HG03457 (cell line): ENCODE data around the gene ANKRD63.

Source experiments
- ATAC-seq: cut with Tn5 transposase; IDR thresholded peaks from one replicate; pipeline ENCODE4 v1.9.1; 2021; ENCODE audit warnings: moderate number of reproducible peaks; ENCODE audit not compliant: unreplicated experiment

Gene ANKRD63

GRCh38 chr15:40313531-40314398 lies 30.9 kb upstream of the ANKRD63 start:
- ATAC-seq: no peak

GRCh38 chr15:40312370-40313158 lies 29.7 kb upstream of the ANKRD63 start:
- no peak for ATAC-seq

- no peak for ATAC-seq
These were observed 28.1 kb upstream of the ANKRD63 start for GRCh38 chr15:40310993-40311392.

GRCh38 chr15:40310001-40310959 lies 27.4 kb upstream of the ANKRD63 start:
- no peak for ATAC-seq

- ATAC-seq: no peak
These were observed 26.5 kb upstream of the ANKRD63 start for GRCh38 chr15:40309344-40309862.

GRCh38 chr15:40307421-40308211 lies 24.8 kb upstream of the ANKRD63 start, which contains the start of gene PLCB2:
Gene PLCB2, minus strand, starts transcription at chr15:40307935. Its CDS starts 263 bp downstream, at chr15:40307672.
- no peak for ATAC-seq

- no peak for ATAC-seq
These were observed 24.0 kb upstream of the ANKRD63 start for GRCh38 chr15:40306908-40307307.

- no peak for ATAC-seq
These were observed 23.5 kb upstream of the ANKRD63 start for GRCh38 chr15:40306371-40306770.

GRCh38 chr15:40305281-40305680 lies 22.4 kb upstream of the ANKRD63 start:
- ATAC-seq: no peak

- no peak for ATAC-seq
These were observed 20.7 kb upstream of the ANKRD63 start for GRCh38 chr15:40303576-40303975.

GRCh38 chr15:40302981-40303380 lies 20.1 kb upstream of the ANKRD63 start:
- no peak for ATAC-seq

GRCh38 chr15:40302288-40302886 lies 19.5 kb upstream of the ANKRD63 start:
- ATAC-seq: no peak

- no peak for ATAC-seq
These were observed 18.8 kb upstream of the ANKRD63 start for GRCh38 chr15:40301467-40302179.

- no peak for ATAC-seq
These were observed 17.9 kb upstream of the ANKRD63 start for GRCh38 chr15:40300771-40301170.

GRCh38 chr15:40300367-40300766 lies 17.5 kb upstream of the ANKRD63 start:
- ATAC-seq: no peak

- no peak for ATAC-seq
These were observed 15.5 kb upstream of the ANKRD63 start for GRCh38 chr15:40298216-40298935.

- ATAC-seq: no peak
These were observed 14.5 kb upstream of the ANKRD63 start for GRCh38 chr15:40297356-40297755.
